Skin epidermis (tissue), 12 donors: ENCODE measurements around the gene LDLRAD3.
A peak's percentile ranks its signal among the peaks of the same experiment; 100 is the strongest.

Experiments
- H3K27ac ChIP-seq, 21 experiments: fragments of 200-600 bp; sonication (generic) in 11 of 21; one replicate each; pipeline ENCODE4 v1.5.0; 2020; ENCODE audit warnings: mild to moderate bottlenecking in 3 of 21, inconsistent platforms in 2 of 21, moderate library complexity in 2 of 21
- H3K4me3 ChIP-seq, 7 experiments: fragments of 200-600 bp; sonication (generic) in 2 of 7; one replicate each; pipeline ENCODE4 v1.5.0; 2020; ENCODE audit warnings: inconsistent platforms in 2 of 7, mild to moderate bottlenecking in 2 of 7, moderate library complexity in 1 of 7

Gene LDLRAD3

DNA sequence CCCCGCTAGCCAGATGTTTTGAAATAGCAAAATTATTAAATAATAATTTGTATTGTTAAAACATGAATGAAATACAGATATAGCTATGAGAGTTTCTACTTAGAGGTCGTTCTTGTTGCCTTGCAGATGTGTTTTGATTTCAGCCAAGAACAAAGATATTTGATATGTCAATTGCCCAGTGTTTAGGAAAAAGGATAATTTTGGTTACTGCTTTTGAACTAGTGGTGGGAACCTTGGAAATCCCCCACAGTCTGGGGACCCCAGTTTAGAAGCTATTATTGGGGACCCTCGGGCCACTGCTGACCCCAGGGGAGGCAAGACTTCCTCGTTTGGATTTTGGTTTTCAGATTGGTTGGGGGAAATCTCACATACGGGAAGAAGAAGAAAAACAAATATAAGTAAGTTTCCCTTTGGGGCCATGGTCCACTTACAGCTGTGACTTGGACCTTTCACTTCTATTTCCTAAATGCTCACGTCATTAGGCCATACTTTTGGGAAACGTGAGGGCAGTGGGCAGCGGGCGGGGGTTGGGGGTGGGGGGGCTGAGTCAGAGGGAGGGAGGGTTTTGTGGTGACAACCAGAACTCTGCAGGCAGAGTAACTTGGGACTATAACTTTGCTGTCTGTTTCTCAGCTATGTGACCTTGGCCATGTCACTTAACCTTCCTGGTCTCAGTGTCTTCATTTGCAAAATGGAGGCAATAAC lies 37.0 kb downstream of the LDLRAD3 start:
- no peak overlapping the region for H3K4me3 ChIP-seq

DNA sequence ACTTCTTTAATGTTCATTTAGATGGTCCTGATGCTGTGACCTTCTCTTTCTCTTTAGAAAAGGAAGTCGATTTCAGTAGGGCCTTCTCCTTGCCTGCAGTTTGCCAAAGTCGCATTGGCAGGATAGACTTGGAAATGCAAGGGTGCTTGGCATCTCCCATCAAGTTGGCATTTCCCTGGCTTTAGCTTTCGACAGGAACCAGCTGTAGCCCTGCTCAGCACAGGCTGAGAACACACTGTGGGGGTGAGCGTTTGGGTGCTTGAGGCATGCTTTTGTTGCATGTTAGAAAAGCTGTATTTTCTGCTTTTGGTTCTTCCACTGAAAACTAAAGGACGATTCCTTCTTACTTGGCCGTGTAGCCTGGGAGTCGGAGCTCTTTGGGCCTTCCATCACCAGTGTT lies 37.7 kb downstream of the LDLRAD3 start:
- H3K4me3 ChIP-seq, result no peak overlapping the region
- H3K27ac ChIP-seq, result peak overlapping the region in 1 of 21 experiments; percentile 12

More for the DNA sequence above, 37.0 kb downstream of the LDLRAD3 start:
- no peak overlapping the region for H3K27ac ChIP-seq

DNA sequence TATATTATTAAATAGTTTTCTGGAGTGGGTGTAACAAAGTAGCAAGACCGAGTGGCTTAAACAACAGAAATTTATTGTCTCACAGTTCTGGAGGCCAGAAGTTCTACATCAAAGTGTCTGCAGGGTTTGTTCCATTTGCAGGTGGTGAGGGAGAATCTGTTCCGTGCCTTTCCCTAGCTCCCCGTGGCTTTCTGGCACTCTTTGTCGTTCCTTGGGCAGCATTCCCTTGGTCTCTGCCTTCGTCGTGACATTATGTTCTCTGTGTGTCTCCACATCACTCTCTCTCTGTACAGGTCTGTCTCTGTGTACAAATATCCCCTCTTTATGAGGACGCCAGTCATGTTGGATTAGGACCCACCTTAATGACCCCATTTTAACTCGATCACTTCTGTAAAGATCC lies 38.2 kb downstream of the LDLRAD3 start:
- Histone ChIP-seq H3K27ac (no peak overlapping the region), H3K4me3 (no peak overlapping the region)

DNA sequence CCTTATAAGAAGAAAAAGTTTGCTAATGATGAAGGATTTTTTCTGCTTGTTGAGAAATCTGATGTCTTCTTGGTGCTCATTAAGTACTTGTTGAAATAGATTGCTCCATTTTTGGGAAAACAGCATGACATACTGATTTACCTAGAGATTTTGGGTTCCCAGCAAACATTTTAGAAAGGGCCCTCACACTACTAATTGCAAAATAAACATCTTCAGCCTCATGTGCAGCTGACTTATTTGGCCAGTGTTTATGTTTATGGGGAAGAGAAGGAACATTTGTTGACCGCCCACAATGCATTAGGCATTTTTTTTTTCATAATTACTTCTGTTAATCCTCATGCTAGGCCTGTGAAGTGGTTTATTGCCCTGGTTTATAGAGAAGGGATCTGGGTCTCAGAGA lies 40.1 kb downstream of the LDLRAD3 start:
- H3K4me3 ChIP-seq, result no peak overlapping the region
- H3K27ac ChIP-seq, result no peak overlapping the region

DNA sequence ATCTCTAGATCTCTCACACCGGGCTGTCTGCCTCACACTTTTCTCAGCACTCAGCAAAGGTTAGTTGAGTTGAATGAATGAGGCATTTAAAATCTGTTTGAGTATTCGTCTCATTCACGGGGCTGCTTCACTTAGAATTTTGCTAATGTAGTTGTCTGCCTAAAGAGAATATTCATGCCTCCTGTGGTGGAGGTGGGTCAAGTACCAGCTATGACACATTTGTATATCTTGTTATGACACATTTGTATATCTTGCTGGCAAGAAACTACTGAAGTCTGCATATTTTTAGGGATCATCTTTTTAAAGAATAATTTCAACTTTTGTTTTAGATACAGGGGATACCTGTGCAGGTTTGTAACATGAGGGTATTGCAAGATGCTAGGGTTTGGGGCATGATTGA lies 43.1 kb downstream of the LDLRAD3 start:
- H3K27ac ChIP-seq, result no peak overlapping the region
- H3K4me3 ChIP-seq, result no peak overlapping the region

DNA sequence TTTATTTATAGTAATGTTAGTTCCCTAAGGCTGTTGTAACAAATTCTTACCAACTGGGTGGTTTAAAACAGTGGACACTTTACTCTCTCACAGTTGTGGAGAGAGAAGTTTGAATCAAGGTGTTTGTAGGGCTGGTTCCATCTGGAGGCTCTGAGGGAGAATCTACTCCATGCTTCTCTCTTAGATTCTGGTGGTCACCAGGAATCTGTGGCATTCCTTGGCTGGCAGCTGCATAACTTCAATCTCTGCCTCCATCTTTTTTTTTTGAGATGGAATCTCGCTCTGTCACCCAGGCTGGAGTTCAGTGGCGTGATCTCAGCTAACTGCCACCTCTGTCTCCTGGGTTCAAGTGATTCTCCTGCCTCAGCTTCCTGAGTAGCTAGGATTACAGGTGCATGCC lies 46.3 kb downstream of the LDLRAD3 start:
- no peak overlapping the region for H3K27ac ChIP-seq
- no peak overlapping the region for H3K4me3 ChIP-seq

DNA sequence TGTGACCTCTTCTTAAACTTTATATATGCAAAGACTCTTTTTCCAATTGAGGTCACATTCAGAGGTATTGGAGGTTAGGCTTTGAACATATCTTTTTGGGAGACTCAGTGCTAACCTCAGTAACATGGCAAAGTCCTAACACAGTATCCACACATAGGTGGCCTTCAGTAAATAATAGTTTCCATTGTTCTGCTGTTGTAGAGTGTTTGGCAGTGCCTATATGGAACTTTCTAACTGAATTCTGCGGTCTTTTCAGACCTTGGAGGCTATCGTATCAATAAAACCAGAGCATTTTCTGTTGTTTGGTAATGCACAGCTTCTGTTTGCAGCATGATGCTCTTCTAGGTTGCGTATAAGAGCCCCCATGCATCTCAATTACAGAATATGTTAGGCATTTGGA lies 47.0 kb downstream of the LDLRAD3 start:
- Histone ChIP-seq H3K4me3 (no peak overlapping the region), H3K27ac (no peak overlapping the region)

DNA sequence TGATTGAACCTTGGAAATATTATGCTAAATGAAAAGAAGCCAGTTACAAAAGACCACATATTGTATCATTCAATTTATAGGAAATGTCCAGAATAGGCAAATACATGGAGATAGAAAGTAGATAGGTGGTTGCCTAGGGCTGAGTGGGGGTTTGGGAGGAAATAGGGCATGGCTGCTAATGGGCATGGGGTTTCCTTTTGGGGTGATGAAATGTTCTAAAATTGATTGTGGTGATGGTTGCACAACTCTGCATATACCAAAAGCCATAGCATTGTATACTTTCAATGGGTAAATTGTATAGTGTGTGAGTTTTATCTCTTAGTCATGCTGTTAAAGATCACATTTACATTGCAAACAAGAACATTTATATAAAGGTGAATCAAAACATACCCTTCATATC lies 48.7 kb downstream of the LDLRAD3 start:
- H3K27ac ChIP-seq, result no peak overlapping the region

DNA sequence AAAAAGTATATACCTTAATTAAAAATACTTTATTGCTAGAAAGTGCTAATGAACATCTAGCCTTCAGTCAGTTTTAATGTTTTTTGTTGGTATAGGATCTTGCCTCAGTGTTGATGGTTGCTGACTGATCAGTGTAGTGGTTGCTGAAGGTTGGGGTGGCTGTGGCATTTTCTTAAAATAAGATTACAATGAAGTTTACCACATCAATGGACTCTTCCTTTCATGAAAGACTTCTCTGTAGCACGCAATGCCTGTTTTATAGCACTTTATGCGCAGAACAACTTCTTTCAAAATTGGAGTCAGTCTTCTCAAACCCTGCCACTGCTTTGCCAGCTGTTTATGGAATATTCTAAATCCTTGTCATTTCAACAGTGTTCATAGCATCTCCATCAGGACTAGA lies 50.6 kb downstream of the LDLRAD3 start:
- H3K4me3 ChIP-seq, result no peak overlapping the region
- no peak overlapping the region for H3K27ac ChIP-seq

More for the DNA sequence above, 48.7 kb downstream of the LDLRAD3 start:
- no peak overlapping the region for H3K4me3 ChIP-seq

DNA sequence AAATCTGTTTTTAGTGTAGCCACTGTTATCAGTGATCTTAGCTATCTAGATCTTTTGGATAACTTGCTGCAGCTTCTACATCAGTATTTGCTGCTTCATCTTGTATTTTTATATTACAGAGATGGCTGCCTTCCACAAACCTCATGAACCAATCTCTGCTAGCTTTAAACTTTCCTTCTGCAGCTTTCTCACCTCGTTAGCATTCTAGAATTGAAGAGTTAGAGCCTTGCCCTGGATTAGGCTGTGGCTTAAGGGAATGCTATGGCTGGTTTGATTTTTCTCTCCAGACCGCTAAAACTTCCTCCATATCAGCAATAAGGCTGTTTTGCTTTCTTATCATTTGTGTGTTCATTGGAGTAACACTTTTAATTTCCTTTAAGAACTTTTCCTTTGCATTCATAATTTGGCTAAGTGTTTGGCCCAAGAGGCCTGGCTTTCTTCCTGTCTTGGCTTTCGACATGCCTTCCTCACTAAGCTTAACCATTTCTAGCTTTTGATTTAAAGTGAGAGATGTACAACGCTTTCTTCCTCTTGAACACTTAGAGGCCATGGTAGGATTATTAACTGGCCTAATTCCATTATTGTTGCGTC lies 51.9 kb downstream of the LDLRAD3 start:
- no peak overlapping the region for H3K4me3 ChIP-seq
- no peak overlapping the region for H3K27ac ChIP-seq

DNA sequence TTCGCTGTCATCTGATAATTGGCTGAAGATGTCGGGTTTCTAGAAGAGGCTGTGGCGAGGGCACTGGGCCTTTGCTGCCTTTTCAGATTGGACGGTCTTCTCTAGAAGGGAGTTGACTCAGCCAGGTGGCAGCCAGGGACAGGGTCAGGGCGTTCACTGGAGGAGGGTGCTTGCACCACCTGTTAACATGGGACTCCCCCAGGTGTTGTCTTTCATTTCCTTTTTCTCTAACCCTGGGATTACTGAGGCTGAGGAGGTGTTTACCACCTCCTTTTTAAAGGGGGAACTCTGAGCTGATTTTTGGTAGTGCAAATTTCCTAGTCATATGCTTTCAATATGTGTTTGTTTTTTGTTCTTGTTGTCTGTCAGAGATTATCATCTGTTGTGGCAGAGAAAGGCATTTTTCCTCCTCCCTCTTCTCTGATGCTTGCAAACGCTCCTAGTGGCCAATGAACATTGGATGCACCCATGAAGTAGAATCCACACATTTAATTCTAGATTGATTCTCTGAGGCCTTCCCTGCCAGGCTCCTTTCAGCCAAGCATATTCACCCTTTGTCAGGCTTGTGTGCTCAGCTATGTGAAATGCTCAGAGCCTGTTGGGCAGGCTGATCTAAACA lies 54.1 kb downstream of the LDLRAD3 start:
- no peak overlapping the region for H3K4me3 ChIP-seq

DNA sequence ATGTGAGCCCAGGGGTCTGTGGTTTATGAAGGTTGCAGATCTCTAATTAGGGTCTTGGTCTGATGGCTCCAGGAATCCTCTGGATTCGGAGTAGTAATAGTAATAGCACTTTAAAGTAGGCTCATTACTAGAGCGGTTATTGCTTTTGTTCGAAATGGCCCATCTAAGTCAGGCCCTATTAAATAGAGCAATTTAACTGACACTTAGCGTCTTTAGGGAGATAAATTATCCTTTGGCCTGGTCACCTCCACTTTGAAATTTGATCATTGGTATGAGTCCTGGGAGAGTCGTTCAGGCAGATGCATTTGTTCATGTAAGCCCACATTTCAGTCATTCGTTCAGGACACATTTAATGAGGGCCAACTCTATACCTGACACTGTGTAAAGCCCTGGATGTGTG lies 54.8 kb downstream of the LDLRAD3 start:
- no peak overlapping the region for H3K4me3 ChIP-seq
- H3K27ac ChIP-seq, result no peak overlapping the region

More for the DNA sequence above, 54.1 kb downstream of the LDLRAD3 start:
- H3K27ac ChIP-seq, result no peak overlapping the region

DNA sequence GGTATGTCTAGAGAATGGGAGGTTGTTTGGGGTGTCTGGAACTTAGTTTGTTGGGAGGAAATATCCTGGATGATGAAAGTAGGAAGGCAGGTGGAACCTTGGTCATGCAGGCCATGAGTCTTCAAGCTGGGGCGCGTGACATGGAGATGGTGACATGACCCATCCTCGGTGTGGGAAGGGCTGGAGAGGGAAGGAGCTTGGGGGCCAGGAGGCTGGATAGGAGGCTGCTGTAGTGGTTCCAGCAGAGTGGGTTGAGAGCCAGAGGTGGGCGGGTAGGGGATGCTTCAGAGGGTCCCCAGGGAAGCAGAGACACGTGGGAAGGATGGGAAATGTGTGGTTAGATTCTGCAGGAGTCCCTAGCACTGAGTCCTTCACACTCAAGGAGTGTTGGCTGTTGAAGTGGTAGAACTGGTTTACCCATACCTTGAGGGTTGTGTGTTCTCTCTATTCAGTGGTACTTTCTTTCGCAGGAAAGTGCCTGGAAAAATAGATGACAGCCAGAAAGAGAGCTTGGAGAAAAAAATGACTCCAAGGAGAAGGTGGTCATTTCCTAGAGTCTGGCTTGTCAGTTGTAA lies 56.8 kb downstream of the LDLRAD3 start:
- Histone ChIP-seq H3K27ac (no peak overlapping the region), H3K4me3 (no peak overlapping the region)

DNA sequence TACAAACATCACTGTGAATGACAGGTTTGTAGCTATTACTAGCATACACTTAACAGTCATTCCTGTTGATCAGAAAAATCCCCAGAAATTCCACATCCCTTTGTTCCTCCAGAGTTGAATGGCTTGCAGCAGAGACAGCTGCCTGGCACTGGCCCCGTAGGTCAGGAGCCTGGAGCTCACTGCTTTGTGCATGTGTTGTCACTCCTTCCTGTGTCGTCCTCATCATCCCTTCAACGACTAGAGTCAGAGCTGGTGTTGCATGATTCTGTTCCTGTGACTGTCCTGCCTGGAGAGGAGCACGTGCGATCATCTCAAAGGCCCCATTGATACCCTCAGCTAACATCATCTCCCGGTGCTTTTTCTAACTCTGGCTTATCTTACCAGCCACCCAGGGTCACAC lies 58.3 kb downstream of the LDLRAD3 start:
- peak overlapping the region in 3 of 21 experiments; percentile 0 to 26 (median 18) for H3K27ac ChIP-seq

DNA sequence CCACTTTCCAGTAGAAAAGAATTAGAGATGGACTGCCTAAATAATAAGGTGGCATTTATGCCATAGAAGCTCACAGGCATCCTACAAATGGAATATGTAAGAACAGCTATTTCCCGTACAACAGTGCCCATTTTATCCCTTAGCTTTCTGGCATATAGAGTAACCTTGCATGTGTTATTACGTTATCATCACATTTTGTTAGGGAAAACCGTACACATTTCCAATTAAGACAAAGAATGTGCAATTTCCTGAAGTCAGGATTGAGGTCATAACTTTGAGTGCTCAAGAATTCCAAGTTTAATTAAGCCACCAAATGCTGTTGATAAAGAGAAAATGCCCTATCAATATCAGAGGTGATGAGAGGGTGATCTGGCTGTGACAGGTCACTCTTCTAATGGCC lies 58.9 kb downstream of the LDLRAD3 start:
- Histone ChIP-seq H3K27ac (peak overlapping the region in 5 of 21 experiments; percentile 0 to 37 (median 18)), H3K4me3 (no peak overlapping the region)

More for the DNA sequence above, 58.3 kb downstream of the LDLRAD3 start:
- H3K4me3 ChIP-seq, result no peak overlapping the region

DNA sequence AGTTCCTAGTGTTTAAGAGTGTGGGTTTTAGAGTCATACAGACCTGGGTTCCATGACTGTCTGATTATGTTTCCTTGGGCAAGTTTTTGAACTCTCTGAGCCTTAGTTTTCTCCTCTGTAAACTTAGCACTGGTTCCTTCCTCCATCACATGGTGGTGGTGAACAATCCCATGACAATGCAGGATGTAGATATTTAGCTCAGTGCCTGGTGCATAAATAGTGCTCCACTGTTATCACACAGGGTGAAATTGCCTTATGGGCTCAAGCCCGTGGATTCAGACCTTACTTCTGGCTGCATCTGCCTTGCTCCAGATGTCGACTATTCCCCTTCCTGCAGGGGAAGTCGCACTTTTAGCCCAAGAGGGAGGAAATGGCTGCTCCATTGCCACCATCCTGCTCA lies 62.7 kb downstream of the LDLRAD3 start:
- peak overlapping the region in 1 of 21 experiments; percentile 2 for H3K27ac ChIP-seq
- no peak overlapping the region for H3K4me3 ChIP-seq

DNA sequence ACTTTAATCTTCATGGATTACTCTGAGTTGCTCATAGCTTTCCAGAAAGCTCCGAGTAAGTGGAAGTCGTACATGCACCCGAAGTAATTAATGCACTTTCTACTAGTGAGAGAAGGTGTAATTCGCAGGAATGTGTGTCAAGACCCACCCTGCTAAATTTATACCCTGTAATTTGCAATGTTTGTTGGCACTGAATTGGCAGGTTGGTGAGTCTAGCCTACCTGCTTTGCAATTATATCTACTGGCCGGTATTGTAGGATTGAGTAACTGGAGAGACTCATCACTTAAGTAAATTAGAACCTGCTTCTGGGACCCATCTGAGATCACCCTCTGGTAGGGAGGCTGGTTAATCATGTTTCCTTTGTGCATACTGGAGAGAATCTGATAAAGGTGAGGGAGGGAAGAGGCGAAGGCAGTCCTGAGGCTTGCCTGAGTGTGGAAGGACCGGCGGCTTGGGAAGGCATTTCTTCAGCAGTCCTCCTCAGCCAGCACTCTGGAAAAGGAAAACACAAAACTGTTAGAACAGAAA lies 63.3 kb downstream of the LDLRAD3 start:
- peak overlapping the region in 5 of 21 experiments; percentile 2 to 69 (median 31) for H3K27ac ChIP-seq

DNA sequence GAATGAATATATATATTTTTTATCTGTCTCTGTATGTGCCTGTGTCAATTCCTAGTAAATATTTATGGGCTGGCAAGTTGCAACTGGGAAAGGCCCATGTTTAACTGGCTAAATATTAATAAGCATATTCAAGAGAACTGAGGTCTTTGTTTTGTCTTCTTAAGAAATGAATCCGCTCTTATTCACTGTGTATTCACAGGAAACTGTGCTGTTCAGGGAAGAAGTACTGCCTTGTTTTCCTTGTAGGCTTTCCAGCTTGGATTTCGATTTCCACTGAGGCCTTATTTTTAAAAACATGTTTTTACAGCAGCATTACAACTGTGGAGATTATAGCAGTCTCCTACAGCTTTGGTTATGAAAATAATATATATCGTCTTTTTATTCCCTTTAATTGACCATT lies 64.7 kb downstream of the LDLRAD3 start:
- Histone ChIP-seq H3K4me3 (no peak overlapping the region), H3K27ac (peak overlapping the region in 14 of 21 experiments; percentile 1 to 69 (median 50))

More for the DNA sequence above, 63.3 kb downstream of the LDLRAD3 start:
- no peak overlapping the region for H3K4me3 ChIP-seq

DNA sequence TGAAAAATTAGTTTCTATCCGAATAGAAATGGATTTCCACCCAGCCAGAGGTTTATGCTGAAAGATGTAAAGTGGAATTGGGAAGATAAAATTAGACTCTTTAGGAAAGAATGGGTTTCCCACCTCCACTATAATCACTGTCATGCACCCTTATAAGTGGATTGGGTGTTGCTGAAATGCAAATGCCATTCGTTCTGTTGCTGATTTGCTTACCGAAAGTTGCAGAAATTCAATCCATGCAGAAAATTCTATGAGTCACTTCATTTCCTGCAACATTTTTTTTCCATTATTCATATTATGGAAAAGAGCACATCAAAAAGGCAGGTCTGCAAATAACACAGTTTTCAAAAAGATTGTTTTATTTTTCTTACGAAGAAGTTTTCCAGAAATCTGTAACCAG lies 65.6 kb downstream of the LDLRAD3 start:
- H3K4me3 ChIP-seq, result no peak overlapping the region
- H3K27ac ChIP-seq, result peak overlapping the region in 14 of 21 experiments; percentile 12 to 69 (median 49)

DNA sequence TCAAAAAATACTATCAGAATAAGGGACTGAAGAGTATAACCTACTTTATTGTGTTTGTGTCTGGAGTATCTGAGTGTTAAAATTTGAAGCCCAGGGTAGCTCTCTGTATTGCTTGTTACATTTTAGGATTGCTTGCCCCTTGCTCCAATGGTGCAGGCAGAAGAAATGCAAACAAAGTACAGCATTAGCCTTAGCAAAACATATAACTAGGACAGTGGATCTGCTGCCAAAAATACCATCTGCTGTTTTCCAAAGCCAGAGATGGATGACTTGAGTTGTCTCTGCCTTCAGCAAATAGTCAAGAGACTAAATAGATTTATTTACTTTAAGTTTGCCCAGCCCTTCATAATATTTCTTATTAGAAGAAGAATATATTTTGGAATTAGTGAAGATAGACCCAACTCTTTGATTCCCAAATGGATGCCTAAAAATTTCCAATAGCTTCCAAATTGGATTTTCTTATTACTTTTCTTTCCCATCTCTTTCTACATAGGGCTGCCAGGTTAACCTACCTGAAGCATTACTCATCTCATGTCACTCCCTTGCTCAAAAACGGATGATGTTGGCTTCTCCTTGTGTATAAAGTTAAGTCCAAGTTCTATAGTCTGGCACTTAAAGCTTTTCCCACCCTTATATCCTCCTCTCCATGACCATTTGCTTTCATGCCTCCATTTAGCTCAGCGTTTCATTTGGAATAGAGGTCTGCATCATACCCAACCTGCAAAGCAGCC lies 66.3 kb downstream of the LDLRAD3 start:
- peak overlapping the region in 10 of 21 experiments; percentile 8 to 69 (median 43) for H3K27ac ChIP-seq

More for the DNA sequence above, 66.3 kb downstream of the LDLRAD3 start:
- no peak overlapping the region for H3K4me3 ChIP-seq
